Measurements from ENCODE around the gene TRDN.
"Not testable (repeated sequence)": the region's sequence is repeated elsewhere in the genome, so short reads cannot be mapped to it uniquely, and the experiment has no call there.

The TRDN gene

GRCh38 chr6:123632641-123633040, 4.1 kb downstream of the TRDN start:
- FAIRE-seq, result no peak

GRCh38 chr6:123629258-123629941, 7.3 kb downstream of the TRDN start:
- FAIRE-seq, result no peak

- no peak for FAIRE-seq
Observed at GRCh38 chr6:123625696-123626095, 11.1 kb downstream of the TRDN start.

- FAIRE-seq, result no peak
Observed at GRCh38 chr6:123622780-123623179, 14.0 kb downstream of the TRDN start.

- FAIRE-seq, result no peak
Observed at GRCh38 chr6:123619156-123619555, 17.6 kb downstream of the TRDN start.

- FAIRE-seq, result no peak
Observed at GRCh38 chr6:123616942-123617341, 19.8 kb downstream of the TRDN start.

- no peak for FAIRE-seq
Observed at GRCh38 chr6:123616016-123616415, 20.7 kb downstream of the TRDN start.

- no peak for FAIRE-seq
Observed at GRCh38 chr6:123610779-123611178, 26.0 kb downstream of the TRDN start.

- no peak for FAIRE-seq
Observed at GRCh38 chr6:123604067-123604466, 32.7 kb downstream of the TRDN start.

- no peak for FAIRE-seq
Observed at GRCh38 chr6:123598011-123598410, 38.7 kb downstream of the TRDN start.

GRCh38 chr6:123594776-123595175, 42.0 kb downstream of the TRDN start:
- no peak for FAIRE-seq

GRCh38 chr6:123592426-123592825, 44.3 kb downstream of the TRDN start:
- no peak for FAIRE-seq

- no peak for FAIRE-seq
Observed at GRCh38 chr6:123589973-123590372, 46.8 kb downstream of the TRDN start.

- no peak for FAIRE-seq
Observed at GRCh38 chr6:123589317-123589716, 47.4 kb downstream of the TRDN start.

GRCh38 chr6:123588546-123588895, 48.2 kb downstream of the TRDN start:
- no peak for FAIRE-seq

- FAIRE-seq, result no peak
Observed at GRCh38 chr6:123587838-123588545, 48.8 kb downstream of the TRDN start.

GRCh38 chr6:123587407-123587806, 49.3 kb downstream of the TRDN start:
- FAIRE-seq, result not testable (repeated sequence)

- FAIRE-seq, result no peak
Observed at GRCh38 chr6:123580331-123580730, 56.4 kb downstream of the TRDN start.

GRCh38 chr6:123575188-123575587, 61.6 kb downstream of the TRDN start:
- FAIRE-seq, result no peak

- FAIRE-seq, result no peak
Observed at GRCh38 chr6:123570813-123571684, 65.7 kb downstream of the TRDN start.

- no peak for FAIRE-seq
Observed at GRCh38 chr6:123569575-123569974, 67.2 kb downstream of the TRDN start.

- FAIRE-seq, result no peak
Observed at GRCh38 chr6:123565529-123565928, 71.2 kb downstream of the TRDN start.

- no peak for FAIRE-seq
Observed at GRCh38 chr6:123564361-123564760, 72.4 kb downstream of the TRDN start.

GRCh38 chr6:123562677-123563076, 74.1 kb downstream of the TRDN start:
- FAIRE-seq, result no peak
